Uterus (tissue), 2 donors: Measurements from ENCODE around the gene KIF5A.

ENCODE experiments used
- POLR2A ChIP-seq, 2 donors: fragments of 450-650 bp; IDR thresholded peaks; one replicate each; pipeline ENCODE4 v1.6.1; 2016; ENCODE audit warnings: antibody characterized with exemption in 2 of 2, mild to moderate bottlenecking in 1 of 2, moderate library complexity in 1 of 2
- TF ChIP-seq, protein P1 (sequence below), 4 experiments: fragments of 200-600 bp in 2 of 4; fragments of 450-650 bp in 2 of 4; sonication (generic) in 2 of 4; IDR thresholded peaks; one replicate each; pipeline ENCODE4 v1.5.1; 2016 to 2019; ENCODE audit warnings: antibody characterized with exemption in 4 of 4, mild to moderate bottlenecking in 2 of 4, moderate library complexity in 1 of 4

DNA sequence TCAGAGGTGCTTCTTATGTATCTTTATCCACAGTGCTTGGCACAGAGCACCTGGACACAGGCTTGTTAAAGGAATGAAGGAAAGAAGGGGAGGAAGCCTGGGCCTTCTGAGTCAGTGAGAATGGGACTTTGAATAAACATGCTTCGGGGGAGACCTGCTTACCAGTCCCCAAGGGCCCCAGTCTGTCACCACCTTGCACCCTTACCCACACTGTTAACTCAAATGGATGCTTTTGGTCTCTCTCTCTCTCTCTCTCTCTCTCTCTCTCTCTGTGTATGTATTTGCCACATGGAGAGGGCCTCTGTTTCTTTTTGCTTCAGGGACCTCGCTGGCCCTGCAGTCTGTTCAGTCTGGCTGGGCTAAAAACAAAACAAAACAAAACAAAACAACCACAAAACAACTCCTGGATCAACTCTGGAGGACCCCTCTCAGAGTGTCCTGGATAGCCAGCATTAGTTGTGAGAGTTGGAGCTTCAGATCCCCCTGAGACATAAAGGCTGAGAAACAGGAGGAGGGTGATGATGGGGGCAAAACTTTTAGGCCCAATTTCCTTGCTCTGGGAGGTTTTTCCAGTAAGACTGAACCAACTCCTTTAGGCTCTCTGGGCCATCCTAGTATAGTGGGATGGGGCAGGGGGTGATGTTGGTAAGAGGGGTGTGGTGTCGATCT lies 1.9 kb downstream of the KIF5A start:
- TF ChIP-seq, protein P1, sequence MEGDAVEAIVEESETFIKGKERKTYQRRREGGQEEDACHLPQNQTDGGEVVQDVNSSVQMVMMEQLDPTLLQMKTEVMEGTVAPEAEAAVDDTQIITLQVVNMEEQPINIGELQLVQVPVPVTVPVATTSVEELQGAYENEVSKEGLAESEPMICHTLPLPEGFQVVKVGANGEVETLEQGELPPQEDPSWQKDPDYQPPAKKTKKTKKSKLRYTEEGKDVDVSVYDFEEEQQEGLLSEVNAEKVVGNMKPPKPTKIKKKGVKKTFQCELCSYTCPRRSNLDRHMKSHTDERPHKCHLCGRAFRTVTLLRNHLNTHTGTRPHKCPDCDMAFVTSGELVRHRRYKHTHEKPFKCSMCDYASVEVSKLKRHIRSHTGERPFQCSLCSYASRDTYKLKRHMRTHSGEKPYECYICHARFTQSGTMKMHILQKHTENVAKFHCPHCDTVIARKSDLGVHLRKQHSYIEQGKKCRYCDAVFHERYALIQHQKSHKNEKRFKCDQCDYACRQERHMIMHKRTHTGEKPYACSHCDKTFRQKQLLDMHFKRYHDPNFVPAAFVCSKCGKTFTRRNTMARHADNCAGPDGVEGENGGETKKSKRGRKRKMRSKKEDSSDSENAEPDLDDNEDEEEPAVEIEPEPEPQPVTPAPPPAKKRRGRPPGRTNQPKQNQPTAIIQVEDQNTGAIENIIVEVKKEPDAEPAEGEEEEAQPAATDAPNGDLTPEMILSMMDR (IDR thresholded peaks at IDR 0.05), result no peak
- no peak for TF ChIP-seq POLR2A (IDR thresholded peaks at IDR 0.05)
